Activated naive CD8-positive, alpha-beta T cell treated with anti-CD3 and anti-CD28 coated beads, Interleukin-2, amount 50 U/mL, for 16 hours (primary cell): Measurements from ENCODE around the gene KRT27.
"Not testable (repeated sequence)": the region's sequence is repeated elsewhere in the genome, so short reads cannot be mapped to it uniquely, and the experiment has no call there.

Experiments used
- DNase-seq: peaks from one replicate; pipeline ENCODE4 v3.0.0-alpha.2; 2020; ENCODE audit warnings: low read depth, low spot score

The KRT27 gene

GRCh38 chr17:40755231-40755630, 27.1 kb downstream of the KRT27 start, which contains the start of gene KRT25:
Gene KRT25, minus strand, starts transcription at chr17:40755331. Its CDS starts 60 bp downstream, at chr17:40755271.
- no peak for DNase-seq

GRCh38 chr17:40753804-40754203, 28.5 kb downstream of the KRT27 start:
- no peak for DNase-seq

GRCh38 chr17:40751065-40751464, 31.3 kb downstream of the KRT27 start:
- no peak for DNase-seq

DNA sequence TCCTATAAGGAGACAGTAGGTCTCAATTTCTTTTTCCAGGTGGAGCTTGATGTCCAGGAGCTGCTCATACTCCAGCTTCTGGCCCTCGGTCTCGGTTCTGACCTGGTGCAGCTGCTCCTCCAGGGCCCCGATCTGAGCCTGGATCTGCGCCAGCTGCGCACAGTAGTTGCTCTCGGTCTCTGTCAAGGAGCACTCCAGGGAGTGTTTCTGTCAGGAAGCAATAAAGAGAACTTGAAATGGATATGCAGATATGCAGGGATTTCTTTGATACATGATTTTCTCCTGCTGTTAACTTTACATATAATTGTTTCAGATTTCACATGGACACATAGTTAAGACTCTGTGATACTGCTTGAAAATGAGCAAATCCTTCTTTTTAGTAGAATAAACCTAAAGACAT, 32.0 kb downstream of the KRT27 start:
- no peak for DNase-seq

GRCh38 chr17:40748666-40749065, 33.7 kb downstream of the KRT27 start:
- DNase-seq: not testable (repeated sequence)

- no peak for DNase-seq
Observed at GRCh38 chr17:40738553-40738952, 43.8 kb downstream of the KRT27 start.

GRCh38 chr17:40735016-40735415, 47.3 kb downstream of the KRT27 start:
- DNase-seq: no peak

DNA sequence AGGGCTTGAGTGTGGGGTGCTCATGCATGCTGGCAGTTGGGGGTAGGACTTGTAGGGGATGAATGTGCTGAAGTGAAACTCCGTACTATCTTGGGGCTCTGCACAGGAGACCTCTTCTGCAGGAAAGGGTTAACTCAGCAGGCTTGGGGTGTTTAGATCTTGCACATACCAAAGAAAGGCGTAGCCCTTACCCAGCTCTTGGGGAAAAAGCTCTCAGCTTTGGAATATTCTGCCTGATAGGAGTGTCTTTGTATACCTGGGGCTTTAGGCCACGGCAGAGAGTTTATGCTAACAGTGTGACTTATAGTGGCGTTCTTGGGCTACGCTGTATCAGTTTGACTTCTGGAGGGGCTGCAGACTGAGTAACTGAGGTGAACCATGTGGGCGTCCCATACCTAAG, 48.3 kb downstream of the KRT27 start:
- no peak for DNase-seq

DNA sequence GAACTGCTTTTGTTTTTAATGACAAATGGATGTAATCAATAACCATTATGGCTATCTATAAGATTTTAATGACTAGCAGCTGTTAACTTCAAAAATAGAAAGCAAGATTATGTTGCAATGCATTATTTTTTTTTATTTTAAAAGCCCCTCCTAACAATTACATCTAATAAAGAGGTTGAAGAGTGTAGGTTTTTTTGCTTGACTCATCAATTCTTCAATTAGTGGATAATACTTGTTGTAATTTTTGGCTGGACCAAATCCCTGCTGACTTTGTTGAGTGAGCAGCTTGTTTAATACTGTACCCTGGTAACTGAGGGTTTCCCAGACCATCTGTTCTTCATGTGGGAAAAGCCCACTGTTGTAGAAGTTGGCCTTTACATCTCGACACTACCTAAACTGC, 51.4 kb downstream of the KRT27 start:
- DNase-seq: no peak

DNA sequence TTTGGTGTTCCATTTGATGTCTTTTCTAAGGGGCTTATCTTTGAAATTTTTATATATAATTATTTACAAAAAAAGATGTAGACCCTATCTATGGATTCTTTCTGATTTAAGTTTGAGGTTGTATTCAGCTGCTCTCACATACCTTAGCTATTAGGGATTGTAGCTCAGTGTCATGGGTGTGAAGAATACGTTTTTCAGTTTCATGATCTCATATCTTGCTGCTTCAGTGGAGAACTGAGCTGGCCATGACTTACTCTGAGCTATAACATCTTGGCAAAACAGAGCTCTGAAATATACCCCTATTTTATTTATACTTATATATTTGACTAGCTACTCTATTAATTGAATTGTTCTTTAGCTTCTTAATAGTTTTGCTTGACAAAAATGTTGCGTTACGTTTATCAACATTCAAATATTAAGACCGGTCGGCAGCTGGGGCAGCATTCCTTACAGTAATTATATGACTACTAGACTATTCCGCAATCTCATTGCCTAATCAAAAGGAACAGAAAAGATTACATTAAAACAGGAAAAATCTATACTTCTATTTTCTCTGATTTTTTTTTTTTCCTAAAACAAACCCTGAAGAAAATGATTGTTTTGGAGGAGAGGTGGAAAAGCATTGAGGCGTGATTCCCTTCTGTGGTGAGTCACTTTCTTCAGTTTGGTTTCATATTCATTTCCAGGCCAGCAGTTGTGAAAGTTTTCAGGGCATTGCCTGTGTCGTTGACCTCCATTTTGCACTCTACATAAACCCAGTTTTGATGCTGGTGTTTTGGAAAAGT, 54.7 kb downstream of the KRT27 start:
- no peak for DNase-seq

GRCh38 chr17:40726919-40727318, 55.4 kb downstream of the KRT27 start:
- no peak for DNase-seq
